Loucy (cell line): ENCODE data around the gene SPATA9.

Experiments
- H2AFZ ChIP-seq: fragments of 200-600 bp; sonication (generic); 2 replicates; pipeline ENCODE4 v1.6.0; 2016; ENCODE audit warnings: antibody characterized with exemption, mild to moderate bottlenecking, low read length, moderate library complexity
- H3F3A ChIP-seq: fragments of 200-600 bp; 2 replicates; pipeline ENCODE4 v1.6.0; 2016; ENCODE audit warnings: antibody characterized with exemption, low read depth, mild to moderate bottlenecking
- H3K27me3 ChIP-seq: fragments of 200-600 bp; sonication (generic); 2 replicates; pipeline ENCODE4 v1.6.1; 2014; ENCODE audit warnings: low read length, mild to moderate bottlenecking; ENCODE audit not compliant: insufficient read depth, poor library complexity, severe bottlenecking
- H3K36me3 ChIP-seq: fragments of 200-600 bp; sonication (generic); 2 replicates; pipeline ENCODE4 v1.6.1; 2016; ENCODE audit warnings: low read length; ENCODE audit not compliant: insufficient read depth
- H3K4me1 ChIP-seq: fragments of 200-600 bp; sonication (generic); 2 replicates; pipeline ENCODE4 v1.5.1; 2014; ENCODE audit warnings: low read length, mild to moderate bottlenecking; ENCODE audit not compliant: insufficient read depth, poor library complexity, severe bottlenecking
- H3K4me2 ChIP-seq: fragments of 200-600 bp; sonication (generic); 2 replicates; pipeline ENCODE4 v1.6.0; 2014; ENCODE audit warnings: antibody characterized with exemption, low read length, low read depth, mild to moderate bottlenecking; ENCODE audit not compliant: poor library complexity, severe bottlenecking
- H3K4me3 ChIP-seq: fragments of 200-600 bp; sonication (generic); 2 replicates; pipeline ENCODE4 v1.5.1; 2014; ENCODE audit warnings: low read length, mild to moderate bottlenecking, mixed read lengths; ENCODE audit not compliant: poor library complexity, severe bottlenecking
- H3K79me2 ChIP-seq: fragments of 200-600 bp; sonication (generic); 2 replicates; pipeline ENCODE4 v1.6.1; 2014; ENCODE audit warnings: low read length; ENCODE audit not compliant: insufficient read depth
- H3K9ac ChIP-seq: fragments of 200-600 bp; sonication (generic); 2 replicates; pipeline ENCODE4 v1.6.0; 2014; ENCODE audit warnings: mild to moderate bottlenecking, low read depth, low read length, moderate library complexity; ENCODE audit not compliant: poor library complexity, severe bottlenecking
- H3K9me2 ChIP-seq: fragments of 200-600 bp; sonication (generic); replicated peaks from 2 replicates; pipeline ENCODE4 v1.6.1; 2016; ENCODE audit warnings: low read depth, low read length, mixed read lengths
- H3K9me3 ChIP-seq: fragments of 200-600 bp; sonication (generic); 2 replicates; pipeline ENCODE4 v1.6.1; 2014; ENCODE audit warnings: mild to moderate bottlenecking, antibody characterized with exemption, low read length, low read depth; ENCODE audit not compliant: insufficient read depth
- H4K20me1 ChIP-seq: fragments of 200-600 bp; sonication (generic); 2 replicates; pipeline ENCODE4 v1.6.0; 2014; ENCODE audit warnings: antibody characterized with exemption, low read length, mild to moderate bottlenecking; ENCODE audit not compliant: insufficient read depth, poor library complexity, severe bottlenecking
- EZH2phosphoT487 ChIP-seq: fragments of 200-600 bp; IDR thresholded peaks from 2 replicates; pipeline ENCODE4 v1.6.1; 2018; ENCODE audit warnings: antibody characterized with exemption, mild to moderate bottlenecking, moderate library complexity, borderline replicate concordance
- TF ChIP-seq, protein P1 (sequence below): fragments of 200-600 bp; sonication (generic); conservative IDR thresholded peaks from 2 replicates; pipeline ENCODE4 v1.5.1; 2014; ENCODE audit warnings: mild to moderate bottlenecking, antibody characterized with exemption, low read length

The SPATA9 gene

DNA sequence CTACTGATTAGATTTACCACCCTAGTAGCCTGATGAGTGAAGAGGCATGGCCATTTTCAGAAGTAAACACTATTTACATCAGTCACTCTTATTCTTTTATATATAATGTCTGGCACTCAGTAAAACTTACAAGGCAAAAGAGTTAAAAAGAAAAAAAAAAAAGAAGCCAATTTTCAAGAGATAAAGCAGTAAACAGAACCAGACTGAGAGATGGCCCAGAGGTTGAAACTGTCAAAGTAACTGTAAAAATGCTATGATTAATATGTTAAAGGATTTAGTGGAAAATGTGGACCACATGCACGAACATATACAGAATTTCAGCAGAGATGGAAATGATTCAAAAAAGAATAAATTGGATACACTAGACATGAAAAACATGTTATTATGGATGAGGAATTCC is 69.3 kb downstream of the SPATA9 start:
- H3K36me3 ChIP-seq = no peaks in the 10 kb centered on the region
- H3K9me3 ChIP-seq = peaks cover 9% of the 10 kb centered on the region; the same call in 1 of the 2 replicates
- no peak overlapping the region for H3K9ac ChIP-seq
- no peaks in the 10 kb centered on the region for H3F3A ChIP-seq
- H3K4me1 ChIP-seq = peaks cover 22% of the 10 kb centered on the region
- H3K9me2 ChIP-seq = no peaks in the 10 kb centered on the region
- H3K4me2 ChIP-seq = no peak overlapping the region
- H3K4me3 ChIP-seq = no peak overlapping the region
- H3K79me2 ChIP-seq = peaks cover 18% of the 10 kb centered on the region
- no peaks in the 10 kb centered on the region for H3K27me3 ChIP-seq
- H4K20me1 ChIP-seq = no peaks in the 10 kb centered on the region
- TF ChIP-seq, protein P1, sequence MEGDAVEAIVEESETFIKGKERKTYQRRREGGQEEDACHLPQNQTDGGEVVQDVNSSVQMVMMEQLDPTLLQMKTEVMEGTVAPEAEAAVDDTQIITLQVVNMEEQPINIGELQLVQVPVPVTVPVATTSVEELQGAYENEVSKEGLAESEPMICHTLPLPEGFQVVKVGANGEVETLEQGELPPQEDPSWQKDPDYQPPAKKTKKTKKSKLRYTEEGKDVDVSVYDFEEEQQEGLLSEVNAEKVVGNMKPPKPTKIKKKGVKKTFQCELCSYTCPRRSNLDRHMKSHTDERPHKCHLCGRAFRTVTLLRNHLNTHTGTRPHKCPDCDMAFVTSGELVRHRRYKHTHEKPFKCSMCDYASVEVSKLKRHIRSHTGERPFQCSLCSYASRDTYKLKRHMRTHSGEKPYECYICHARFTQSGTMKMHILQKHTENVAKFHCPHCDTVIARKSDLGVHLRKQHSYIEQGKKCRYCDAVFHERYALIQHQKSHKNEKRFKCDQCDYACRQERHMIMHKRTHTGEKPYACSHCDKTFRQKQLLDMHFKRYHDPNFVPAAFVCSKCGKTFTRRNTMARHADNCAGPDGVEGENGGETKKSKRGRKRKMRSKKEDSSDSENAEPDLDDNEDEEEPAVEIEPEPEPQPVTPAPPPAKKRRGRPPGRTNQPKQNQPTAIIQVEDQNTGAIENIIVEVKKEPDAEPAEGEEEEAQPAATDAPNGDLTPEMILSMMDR = no peak
- TF ChIP-seq EZH2phosphoT487 = no peak
- H2AFZ ChIP-seq = no peak overlapping the region

DNA sequence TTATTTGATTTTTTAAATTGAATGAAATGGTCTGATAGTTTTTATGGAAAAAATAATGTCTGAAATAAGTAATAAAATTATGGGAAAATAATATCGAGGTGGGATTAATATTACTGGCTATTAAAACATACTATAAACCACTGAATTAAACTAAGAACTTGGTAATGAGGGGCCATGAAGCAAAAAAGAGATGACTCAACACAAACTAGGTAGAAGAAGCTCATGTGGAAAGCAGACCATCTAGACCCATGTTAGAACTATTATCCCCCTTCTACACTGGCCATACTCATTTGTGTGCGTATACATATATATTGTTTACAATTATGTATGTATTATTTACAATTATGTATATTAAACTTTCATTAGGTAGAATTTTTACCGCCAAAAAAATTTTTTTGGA is 71.4 kb downstream of the SPATA9 start:
- H3K36me3 ChIP-seq = no peaks in the 10 kb centered on the region
- H3F3A ChIP-seq = no peaks in the 10 kb centered on the region
- no peak overlapping the region for H2AFZ ChIP-seq
- H3K9ac ChIP-seq = no peak overlapping the region
- no peak for TF ChIP-seq EZH2phosphoT487
- TF ChIP-seq, protein P1 = no peak
- no peak overlapping the region for H3K4me2 ChIP-seq
- H3K79me2 ChIP-seq = peaks cover 3% of the 10 kb centered on the region
- no peaks in the 10 kb centered on the region for H3K9me2 ChIP-seq
- peaks cover 7% of the 10 kb centered on the region for H3K4me1 ChIP-seq
- peaks cover 9% of the 10 kb centered on the region; the same call in 1 of the 2 replicates for H3K9me3 ChIP-seq
- H4K20me1 ChIP-seq = no peaks in the 10 kb centered on the region
- H3K4me3 ChIP-seq = no peak overlapping the region
- no peaks in the 10 kb centered on the region for H3K27me3 ChIP-seq

DNA sequence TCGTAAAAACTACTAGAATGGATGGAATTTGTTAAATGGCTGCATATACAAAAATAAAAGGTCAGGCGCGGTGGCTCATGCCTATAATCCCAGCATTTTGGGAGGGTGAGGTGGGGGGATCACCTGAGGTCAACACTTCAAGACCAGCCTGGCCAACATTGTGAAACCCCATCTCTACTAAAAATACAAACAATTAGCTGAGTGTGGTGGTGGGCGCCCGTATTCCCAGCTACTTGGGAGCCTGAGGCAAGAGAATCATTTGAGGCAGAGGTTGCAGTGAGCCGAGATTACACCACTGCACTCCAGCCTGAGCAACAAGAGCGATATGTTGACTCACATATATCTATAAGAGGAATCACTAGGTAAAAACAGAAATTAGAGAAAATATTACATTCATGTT is 72.2 kb downstream of the SPATA9 start:
- H3K27me3 ChIP-seq = no peaks in the 10 kb centered on the region

More for the DNA sequence above, 72.2 kb downstream of the SPATA9 start:
- H3K4me2 ChIP-seq = no peak overlapping the region
- H3K9me3 ChIP-seq = peaks cover 9% of the 10 kb centered on the region; the same call in 1 of the 2 replicates
- H3K9ac ChIP-seq = no peak overlapping the region
- no peak overlapping the region for H2AFZ ChIP-seq
- no peaks in the 10 kb centered on the region for H3F3A ChIP-seq
- no peaks in the 10 kb centered on the region for H4K20me1 ChIP-seq
- H3K79me2 ChIP-seq = no peaks in the 10 kb centered on the region; the same call in 1 of the 2 replicates
- H3K4me1 ChIP-seq = peaks cover 5% of the 10 kb centered on the region
- no peaks in the 10 kb centered on the region for H3K9me2 ChIP-seq
- H3K36me3 ChIP-seq = no peaks in the 10 kb centered on the region
- H3K4me3 ChIP-seq = no peak overlapping the region
- TF ChIP-seq EZH2phosphoT487 = no peak
- TF ChIP-seq, protein P1 = no peak
